Spinal cord (tissue), 10 donors: ENCODE measurements around the gene GFOD2. TPM values are rescaled to one million over a fixed set of nuclear protein-coding genes. Genes with fewer than 3 reads are reported as not detected.
"Not testable (repeated sequence)": the region's sequence is repeated elsewhere in the genome, so short reads cannot be mapped to it uniquely, and the experiment has no call there.

ENCODE experiments used
- DNase-seq, 6 donors: peaks; one replicate each; pipeline versions ENCODE4 v3.0.0 to v3.0.0-alpha.2; 2013 to 2015; ENCODE audit warnings: low spot score in 6 of 6, low read depth in 4 of 6
- H3K27ac ChIP-seq: one replicate; pipeline ENCODE4 v1.5.1; 2013; ENCODE audit warnings: low read depth, low read length, control low read depth
- H3K27me3 ChIP-seq: one replicate; pipeline ENCODE4 v1.6.1; 2013; ENCODE audit warnings: low read length; ENCODE audit not compliant: control insufficient read depth, insufficient read depth
- H3K36me3 ChIP-seq: one replicate; pipeline ENCODE4 v1.6.1; 2013; ENCODE audit warnings: low read length; ENCODE audit not compliant: control insufficient read depth, insufficient read depth
- H3K4me1 ChIP-seq: one replicate; pipeline ENCODE4 v1.6.1; 2013; ENCODE audit warnings: low read length; ENCODE audit not compliant: control insufficient read depth, insufficient read depth
- H3K4me3 ChIP-seq: one replicate; pipeline ENCODE4 v1.5.1; 2013; ENCODE audit warnings: low read depth, low read length, control low read depth
- H3K9me3 ChIP-seq: one replicate; pipeline ENCODE4 v1.6.1; 2013; ENCODE audit warnings: low read length; ENCODE audit not compliant: control insufficient read depth, insufficient read depth
- WGBS: methylation state at CpG from one replicate; pipeline ENCODE4 v1.1.5; 2013; ENCODE audit warnings: missing lambda C conversion rate; ENCODE audit not compliant: insufficient coverage; 5-methylcytosine and 5-hydroxymethylcytosine counted together
- polyA plus RNA-seq, 2 donors: library from polyadenylated mRNA; unstranded; fragments of 120-200 nt; gene quantifications; one replicate each; pipeline ENCODE4 v1.2.1, GENCODE V29; 2013; ENCODE audit not compliant: insufficient read length in 2 of 2
- total RNA-seq, 2 donors: library from RNA; depleted of rRNA in 1 of 2; stranded (reverse); fragments of 120-200 nt in 1 of 2; fragments of >200 nt in 1 of 2; gene quantifications; one replicate each; pipeline versions ENCODE4 v1.2.3 to v1.2.4, GENCODE V29; 2013 to 2014
- donor health status: healthy.

GFOD2 gene
- total and polyA plus RNA-seq, 4 donors, result 26.1 to 56.0 (median 37.4) TPM

GRCh38 chr16:67697422-67698185 is 21.5 kb downstream of the GFOD2 start:
- no peak overlapping the region for H3K27ac ChIP-seq
- H3K4me3 ChIP-seq, result no peak overlapping the region
- H3K27me3 ChIP-seq, result no peaks in the 10 kb centered on the region
- H3K9me3 ChIP-seq, result no peaks in the 10 kb centered on the region
- no peaks in the 10 kb centered on the region for H3K4me1 ChIP-seq
- peaks cover 16% of the 10 kb centered on the region for H3K36me3 ChIP-seq
- WGBS, result no CpG with 5 or more reads among the region's 4 CpGs
- no peak for DNase-seq

GRCh38 chr16:67694611-67695010 is 24.5 kb downstream of the GFOD2 start:
- H3K4me3 ChIP-seq, result no peak overlapping the region
- no peak for DNase-seq
- H3K4me1 ChIP-seq, result no peaks in the 10 kb centered on the region
- H3K9me3 ChIP-seq, result no peaks in the 10 kb centered on the region
- peaks cover 11% of the 10 kb centered on the region for H3K36me3 ChIP-seq
- no peak overlapping the region for H3K27ac ChIP-seq
- 67% methylated on average over 1 of the region's 2 CpGs for WGBS
- H3K27me3 ChIP-seq, result no peaks in the 10 kb centered on the region

- 98% methylated on average over 6 of the region's 8 CpGs for WGBS
- H3K9me3 ChIP-seq, H3K27me3 ChIP-seq, H3K4me3 ChIP-seq, H3K36me3 ChIP-seq, DNase-seq, H3K27ac ChIP-seq, H3K4me1 ChIP-seq: not testable (repeated sequence)
Measured at GRCh38 chr16:67693517-67694285, 25.4 kb downstream of the GFOD2 start.

- Histone ChIP-seq H3K27me3 (no peaks in the 10 kb centered on the region), H3K9me3 (no peaks in the 10 kb centered on the region), H3K27ac (no peak overlapping the region), H3K4me1 (no peaks in the 10 kb centered on the region), H3K36me3 (peaks cover 33% of the 10 kb centered on the region), H3K4me3 (no peak overlapping the region)
- 92% methylated on average over 14 of the region's 17 CpGs for WGBS
- DNase-seq, result no peak
Measured at GRCh38 chr16:67685388-67686112, 33.6 kb downstream of the GFOD2 start.

GRCh38 chr16:67683767-67684166 is 35.3 kb downstream of the GFOD2 start:
- no peaks in the 10 kb centered on the region for H3K27me3 ChIP-seq
- WGBS, result 100% methylated on average over 1 of the region's 4 CpGs
- H3K4me3 ChIP-seq, result no peak overlapping the region
- H3K9me3 ChIP-seq, result no peaks in the 10 kb centered on the region
- H3K4me1 ChIP-seq, result peaks cover 2% of the 10 kb centered on the region
- no peak overlapping the region for H3K27ac ChIP-seq
- no peak for DNase-seq
- H3K36me3 ChIP-seq, result peaks cover 46% of the 10 kb centered on the region

GRCh38 chr16:67679935-67680897 is 38.9 kb downstream of the GFOD2 start:
- Histone ChIP-seq H3K27ac (no peak overlapping the region), H3K9me3 (no peaks in the 10 kb centered on the region), H3K36me3 (peaks cover 49% of the 10 kb centered on the region), H3K4me1 (peaks cover 7% of the 10 kb centered on the region), H3K4me3 (no peak overlapping the region), H3K27me3 (no peaks in the 10 kb centered on the region)
- no peak for DNase-seq
- 95% methylated on average over 7 of the region's 10 CpGs for WGBS

DNA sequence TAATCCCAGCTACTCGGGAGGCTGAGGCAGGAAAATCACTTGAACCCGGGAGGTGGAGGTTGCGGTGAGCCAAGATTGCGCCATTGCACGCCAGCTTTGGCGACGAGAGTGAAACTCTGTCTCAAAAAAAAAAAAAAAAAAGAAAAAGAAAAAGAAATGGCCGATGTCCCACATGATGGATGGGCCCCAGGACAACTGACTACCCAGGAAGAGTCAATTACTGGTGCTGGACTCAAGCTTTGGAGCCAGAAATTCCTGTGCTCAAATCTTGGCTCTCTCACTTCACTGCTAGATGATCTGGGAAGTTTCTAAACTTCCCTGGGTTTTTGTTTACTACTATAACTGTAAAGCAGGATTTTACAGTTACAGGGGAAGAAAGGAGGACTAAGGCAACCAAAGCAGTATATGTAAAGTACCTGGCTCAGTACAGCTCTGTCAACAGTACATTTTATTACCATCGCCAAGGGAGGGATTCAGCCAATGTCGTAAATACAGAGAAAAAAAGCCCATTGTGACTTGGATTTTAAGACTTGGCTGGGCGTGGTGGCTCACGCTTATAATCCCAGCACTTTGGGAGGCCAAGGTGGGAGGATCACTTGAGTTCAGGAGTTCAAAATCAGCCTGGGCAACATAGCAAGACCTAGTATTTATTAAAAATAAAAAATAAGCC is 40.6 kb downstream of the GFOD2 start:
- 75% methylated on average over 8 of the region's 12 CpGs for WGBS
- Histone ChIP-seq H3K27ac (peak overlapping the region; percentile 15), H3K4me1 (peaks cover 25% of the 10 kb centered on the region), H3K36me3 (peaks cover 47% of the 10 kb centered on the region), H3K9me3 (no peaks in the 10 kb centered on the region), H3K4me3 (no peak overlapping the region), H3K27me3 (no peaks in the 10 kb centered on the region)
- DNase-seq, result no peak

GRCh38 chr16:67677712-67678111 is 41.4 kb downstream of the GFOD2 start:
- Histone ChIP-seq H3K4me1 (peaks cover 32% of the 10 kb centered on the region), H3K9me3 (no peaks in the 10 kb centered on the region), H3K27ac (no peak overlapping the region), H3K36me3 (peaks cover 44% of the 10 kb centered on the region), H3K27me3 (no peaks in the 10 kb centered on the region), H3K4me3 (no peak overlapping the region)
- no peak for DNase-seq
- WGBS, result no CpG with 5 or more reads among the region's 1 CpG
